Neural crest cell (in vitro differentiated cells): Measurements from ENCODE around the gene ARHGAP22. TPM values are rescaled to one million over a fixed set of nuclear protein-coding genes. Genes with fewer than 3 reads are reported as not detected.

ENCODE experiments used
- DNase-seq: peaks from one replicate; pipeline ENCODE4 v3.0.0; 2021; ENCODE audit warnings: low read depth, mixed read lengths, low spot score
- H3K27ac Mint-ChIP-seq: one replicate; pipeline ENCODE4 v1.8.0; 2021; ENCODE audit warnings: mild to moderate bottlenecking, mixed read lengths; ENCODE audit not compliant: unreplicated experiment
- H3K27me3 Mint-ChIP-seq: 2 replicates; pipeline ENCODE4 v1.8.0; 2021; ENCODE audit warnings: low read depth, mild to moderate bottlenecking, mixed read lengths
- H3K36me3 Mint-ChIP-seq: 2 replicates; pipeline ENCODE4 v1.8.0; 2021; ENCODE audit warnings: low read depth, mild to moderate bottlenecking, mixed read lengths
- H3K4me1 Mint-ChIP-seq: 2 replicates; pipeline ENCODE4 v1.8.0; 2021; ENCODE audit warnings: mixed read lengths
- H3K4me3 Mint-ChIP-seq: one replicate; pipeline ENCODE4 v1.8.0; 2021; ENCODE audit warnings: mild to moderate bottlenecking, mixed read lengths
- H3K9me3 Mint-ChIP-seq: 2 replicates; pipeline ENCODE4 v1.8.0; 2021; ENCODE audit warnings: mixed read lengths
- CTCF ChIP-seq: fragments of 200-600 bp; sonication (generic); conservative IDR thresholded peaks from 2 replicates; pipeline ENCODE4 v1.5.0; 2021; ENCODE audit warnings: antibody characterized with exemption, mild to moderate bottlenecking
- total RNA-seq: library from RNA; stranded (reverse); gene quantifications from 2 replicates; pipeline ENCODE4 v1.2.1, GENCODE V29; 2021

ARHGAP22 gene
- total RNA-seq, 1 donor from 2014 or later: 5.2 TPM

DNA sequence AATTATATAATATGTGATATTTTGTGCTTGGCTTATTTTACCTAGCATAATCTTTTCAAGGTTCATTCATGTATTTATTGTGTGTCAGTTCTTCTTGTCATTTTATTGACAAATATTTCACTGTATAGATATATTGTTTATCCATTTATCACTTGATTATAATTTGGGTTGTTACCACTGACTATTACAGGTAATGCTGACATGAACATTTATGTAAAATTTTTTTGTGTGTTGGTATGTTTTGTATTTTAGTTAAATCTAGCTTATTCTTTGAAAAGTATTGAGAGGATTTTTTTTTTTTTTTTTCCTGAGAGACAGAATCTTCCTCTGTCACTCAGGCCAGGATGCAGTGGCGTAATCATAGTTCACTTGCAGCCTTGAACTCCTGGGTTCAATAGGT, 190.7 kb downstream of the ARHGAP22 start:
- H3K27ac Mint-ChIP-seq: no peak overlapping the region
- peaks cover 12% of the 10 kb centered on the region for H3K9me3 Mint-ChIP-seq
- no peak for DNase-seq
- peaks cover 40% of the 10 kb centered on the region for H3K36me3 Mint-ChIP-seq
- no peak overlapping the region for H3K4me3 Mint-ChIP-seq
- no peak for TF ChIP-seq CTCF
- no peaks in the 10 kb centered on the region for H3K4me1 Mint-ChIP-seq
- H3K27me3 Mint-ChIP-seq: no peaks in the 10 kb centered on the region

- H3K27ac Mint-ChIP-seq: no peak overlapping the region
- H3K36me3 Mint-ChIP-seq: peaks cover 40% of the 10 kb centered on the region
- H3K9me3 Mint-ChIP-seq: peaks cover 12% of the 10 kb centered on the region
- no peak for TF ChIP-seq CTCF
- no peak for DNase-seq
- no peaks in the 10 kb centered on the region for H3K27me3 Mint-ChIP-seq
- no peak overlapping the region for H3K4me3 Mint-ChIP-seq
- no peaks in the 10 kb centered on the region for H3K4me1 Mint-ChIP-seq
These were observed 191.9 kb downstream of the ARHGAP22 start for GRCh38 chr10:48412933-48413332.

DNA sequence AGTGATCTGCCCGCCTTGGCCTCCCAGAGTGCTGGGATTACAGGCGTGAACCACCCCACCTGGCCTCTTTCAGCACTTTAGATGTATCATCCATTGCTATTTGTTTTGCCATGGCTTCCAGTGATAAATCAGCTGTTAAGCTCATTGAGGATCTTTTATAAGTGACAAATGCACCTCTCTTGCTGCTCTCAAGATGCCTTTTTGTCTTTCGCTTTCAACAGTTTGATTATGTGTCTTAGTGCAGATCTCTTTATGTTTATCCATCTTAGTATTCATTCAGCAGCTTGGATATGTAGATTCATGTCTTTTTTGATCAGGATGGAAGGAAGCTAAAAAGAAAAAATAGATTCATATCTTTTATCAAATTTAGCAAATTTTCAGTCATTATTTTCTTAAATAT, 192.8 kb downstream of the ARHGAP22 start:
- no peak for DNase-seq
- Mint-ChIP-seq H3K4me1 (no peaks in the 10 kb centered on the region), H3K27ac (no peak overlapping the region), H3K4me3 (no peak overlapping the region), H3K9me3 (peaks cover 12% of the 10 kb centered on the region), H3K36me3 (peaks cover 40% of the 10 kb centered on the region), H3K27me3 (no peaks in the 10 kb centered on the region)
- TF ChIP-seq CTCF: no peak

GRCh38 chr10:48411510-48411909, 193.4 kb downstream of the ARHGAP22 start:
- H3K9me3 Mint-ChIP-seq: peaks cover 12% of the 10 kb centered on the region
- H3K27me3 Mint-ChIP-seq: no peaks in the 10 kb centered on the region
- peaks cover 40% of the 10 kb centered on the region for H3K36me3 Mint-ChIP-seq
- H3K27ac Mint-ChIP-seq: no peak overlapping the region
- no peaks in the 10 kb centered on the region for H3K4me1 Mint-ChIP-seq
- H3K4me3 Mint-ChIP-seq: no peak overlapping the region
- no peak for TF ChIP-seq CTCF
- DNase-seq: no peak

- TF ChIP-seq CTCF: no peak
- Mint-ChIP-seq H3K36me3 (peaks cover 38% of the 10 kb centered on the region), H3K4me3 (no peak overlapping the region), H3K27ac (no peak overlapping the region), H3K9me3 (peaks cover 12% of the 10 kb centered on the region), H3K4me1 (no peaks in the 10 kb centered on the region), H3K27me3 (no peaks in the 10 kb centered on the region)
- DNase-seq: no peak
These were observed 194.4 kb downstream of the ARHGAP22 start for GRCh38 chr10:48410503-48410902.

- H3K4me3 Mint-ChIP-seq: no peak overlapping the region
- DNase-seq: no peak
- H3K27me3 Mint-ChIP-seq: no peaks in the 10 kb centered on the region
- TF ChIP-seq CTCF: no peak
- peaks cover 19% of the 10 kb centered on the region for H3K36me3 Mint-ChIP-seq
- no peak overlapping the region for H3K27ac Mint-ChIP-seq
- H3K9me3 Mint-ChIP-seq: no peaks in the 10 kb centered on the region
- no peaks in the 10 kb centered on the region for H3K4me1 Mint-ChIP-seq
These were observed 198.2 kb downstream of the ARHGAP22 start for GRCh38 chr10:48406658-48407057.
